ENCODE results near the gene HPS4. TPM values are rescaled to one million over a fixed set of nuclear protein-coding genes. Genes with fewer than 3 reads are reported as not detected.

HPS4 gene
- total and polyA plus RNA-seq, 2 donors (not counting 1 experiment from before 2014, with no cell fraction given): 23.0 to 37.7 TPM

- H3K36me3 ChIP-seq (ENCODE audit: control insufficient read depth, insufficient read depth, low read length): no peaks in the 10 kb centered on the region
- H3K79me2 ChIP-seq (ENCODE audit: control insufficient read depth, insufficient read depth, low read length): no peaks in the 10 kb centered on the region
- TF ChIP-seq CTCF (conservative IDR thresholded peaks at IDR 0.05 in 1 of 2, IDR thresholded peaks at IDR 0.05 in 1 of 2; ENCODE audit: low read depth in 1 of 2, low read length in 2 of 2) (no peak), EZH2 (IDR thresholded peaks at IDR 0.05; ENCODE audit: low read length, missing control alignments) (no peak)
- peaks cover 6% of the 10 kb centered on the region for H3K27me3 ChIP-seq (ENCODE audit: control insufficient read depth, insufficient read depth, low read length)
- no peaks in the 10 kb centered on the region for H4K20me1 ChIP-seq (ENCODE audit: control insufficient read depth, extremely low read depth, insufficient read depth, low read length)
- no peak for DNase-seq (ENCODE audit: low read depth in 2 of 2)
- no peak overlapping the region for H2AFZ ChIP-seq (ENCODE audit: low read length)
- no peak overlapping the region for H3K27ac ChIP-seq (ENCODE audit: insufficient read depth, low read length)
- H3K9me3 ChIP-seq (ENCODE audit: control insufficient read depth, insufficient read depth, low read depth, low read length): no peaks in the 10 kb centered on the region
- H3K9ac ChIP-seq (ENCODE audit: insufficient read depth, low read length): no peak overlapping the region
- no peak overlapping the region for H3K4me3 ChIP-seq (replicated peaks in 1 of 4; ENCODE audit: control extremely low read depth in 1 of 4, insufficient read depth in 1 of 4, low read depth in 3 of 4, low read length in 4 of 4)
- no peaks in the 10 kb centered on the region for H3K4me1 ChIP-seq (ENCODE audit: control insufficient read depth, extremely low read depth, insufficient read depth, low read length)
- no peak overlapping the region for H3K4me2 ChIP-seq (ENCODE audit: extremely low read depth, insufficient read depth, low read length)
Measured at GRCh38 chr22:26426924-26427323, 56.7 kb downstream of the HPS4 start.

- no peaks in the 10 kb centered on the region for H3K9me3 ChIP-seq (ENCODE audit: control insufficient read depth, insufficient read depth, low read depth, low read length)
- no peak overlapping the region for H3K4me3 ChIP-seq (replicated peaks in 1 of 4; ENCODE audit: control extremely low read depth in 1 of 4, insufficient read depth in 1 of 4, low read depth in 3 of 4, low read length in 4 of 4)
- H3K27me3 ChIP-seq (ENCODE audit: control insufficient read depth, insufficient read depth, low read length): peaks cover 3% of the 10 kb centered on the region
- no peaks in the 10 kb centered on the region for H3K79me2 ChIP-seq (ENCODE audit: control insufficient read depth, insufficient read depth, low read length)
- no peak overlapping the region for H3K4me2 ChIP-seq (ENCODE audit: extremely low read depth, insufficient read depth, low read length)
- H3K27ac ChIP-seq (ENCODE audit: insufficient read depth, low read length): no peak overlapping the region
- no peak overlapping the region for H2AFZ ChIP-seq (ENCODE audit: low read length)
- H4K20me1 ChIP-seq (ENCODE audit: control insufficient read depth, extremely low read depth, insufficient read depth, low read length): no peaks in the 10 kb centered on the region
- TF ChIP-seq EZH2 (IDR thresholded peaks at IDR 0.05; ENCODE audit: low read length, missing control alignments): no peak
- no peak for TF ChIP-seq CTCF (conservative IDR thresholded peaks at IDR 0.05 in 1 of 2, IDR thresholded peaks at IDR 0.05 in 1 of 2; ENCODE audit: low read depth in 1 of 2, low read length in 2 of 2)
- DNase-seq (ENCODE audit: low read depth in 2 of 2): no peak
- H3K4me1 ChIP-seq (ENCODE audit: control insufficient read depth, extremely low read depth, insufficient read depth, low read length): no peaks in the 10 kb centered on the region
- H3K36me3 ChIP-seq (ENCODE audit: control insufficient read depth, insufficient read depth, low read length): no peaks in the 10 kb centered on the region
- no peak overlapping the region for H3K9ac ChIP-seq (ENCODE audit: insufficient read depth, low read length)
Measured at GRCh38 chr22:26418620-26419019, 65.0 kb downstream of the HPS4 start.

DNA sequence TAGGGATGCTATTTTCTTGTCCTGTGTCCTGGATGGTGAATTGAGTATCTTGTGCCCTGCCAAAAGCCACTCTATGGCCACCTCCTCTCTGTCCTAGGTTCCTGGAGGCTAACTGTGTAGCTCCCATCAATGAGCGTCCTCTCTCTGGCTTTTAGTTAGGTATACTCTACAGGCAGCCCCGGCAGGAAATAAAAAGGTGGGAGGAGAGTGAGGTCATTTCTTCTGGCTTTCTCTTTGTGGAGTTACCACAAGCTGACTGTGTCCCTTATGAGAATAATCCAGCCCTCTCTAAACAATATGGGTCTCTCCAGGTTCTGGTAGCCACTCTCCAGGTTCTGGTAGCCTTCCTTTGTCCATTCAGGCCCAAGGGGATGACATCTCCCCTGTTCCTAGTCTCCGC lies 66.2 kb downstream of the HPS4 start:
- H3K9ac ChIP-seq (ENCODE audit: insufficient read depth, low read length): no peak overlapping the region
- no peaks in the 10 kb centered on the region for H3K4me1 ChIP-seq (ENCODE audit: control insufficient read depth, extremely low read depth, insufficient read depth, low read length)
- H3K27me3 ChIP-seq (ENCODE audit: control insufficient read depth, insufficient read depth, low read length): peaks cover 3% of the 10 kb centered on the region
- H3K4me2 ChIP-seq (ENCODE audit: extremely low read depth, insufficient read depth, low read length): no peak overlapping the region
- no peaks in the 10 kb centered on the region for H3K79me2 ChIP-seq (ENCODE audit: control insufficient read depth, insufficient read depth, low read length)
- H3K4me3 ChIP-seq (replicated peaks in 1 of 4; ENCODE audit: control extremely low read depth in 1 of 4, insufficient read depth in 1 of 4, low read depth in 3 of 4, low read length in 4 of 4): no peak overlapping the region
- DNase-seq (ENCODE audit: low read depth in 2 of 2): no peak
- TF ChIP-seq CTCF (conservative IDR thresholded peaks at IDR 0.05 in 1 of 2, IDR thresholded peaks at IDR 0.05 in 1 of 2; ENCODE audit: low read depth in 1 of 2, low read length in 2 of 2): no peak
- TF ChIP-seq EZH2 (IDR thresholded peaks at IDR 0.05; ENCODE audit: low read length, missing control alignments): no peak
- H3K36me3 ChIP-seq (ENCODE audit: control insufficient read depth, insufficient read depth, low read length): no peaks in the 10 kb centered on the region
- H3K9me3 ChIP-seq (ENCODE audit: control insufficient read depth, insufficient read depth, low read depth, low read length): no peaks in the 10 kb centered on the region
- H2AFZ ChIP-seq (ENCODE audit: low read length): no peak overlapping the region
- H3K27ac ChIP-seq (ENCODE audit: insufficient read depth, low read length): no peak overlapping the region
- no peaks in the 10 kb centered on the region for H4K20me1 ChIP-seq (ENCODE audit: control insufficient read depth, extremely low read depth, insufficient read depth, low read length)
